Measurements from ENCODE around the gene ZNF561. TPM values are rescaled to one million over a fixed set of nuclear protein-coding genes. Genes with fewer than 3 reads are reported as not detected.
"Not testable (repeated sequence)": the region's sequence is repeated elsewhere in the genome, so short reads cannot be mapped to it uniquely, and the experiment has no call there.

The ZNF561 gene
- total RNA-seq, result 10 to 100 TPM; 28.6 to 49.1 TPM

DNA sequence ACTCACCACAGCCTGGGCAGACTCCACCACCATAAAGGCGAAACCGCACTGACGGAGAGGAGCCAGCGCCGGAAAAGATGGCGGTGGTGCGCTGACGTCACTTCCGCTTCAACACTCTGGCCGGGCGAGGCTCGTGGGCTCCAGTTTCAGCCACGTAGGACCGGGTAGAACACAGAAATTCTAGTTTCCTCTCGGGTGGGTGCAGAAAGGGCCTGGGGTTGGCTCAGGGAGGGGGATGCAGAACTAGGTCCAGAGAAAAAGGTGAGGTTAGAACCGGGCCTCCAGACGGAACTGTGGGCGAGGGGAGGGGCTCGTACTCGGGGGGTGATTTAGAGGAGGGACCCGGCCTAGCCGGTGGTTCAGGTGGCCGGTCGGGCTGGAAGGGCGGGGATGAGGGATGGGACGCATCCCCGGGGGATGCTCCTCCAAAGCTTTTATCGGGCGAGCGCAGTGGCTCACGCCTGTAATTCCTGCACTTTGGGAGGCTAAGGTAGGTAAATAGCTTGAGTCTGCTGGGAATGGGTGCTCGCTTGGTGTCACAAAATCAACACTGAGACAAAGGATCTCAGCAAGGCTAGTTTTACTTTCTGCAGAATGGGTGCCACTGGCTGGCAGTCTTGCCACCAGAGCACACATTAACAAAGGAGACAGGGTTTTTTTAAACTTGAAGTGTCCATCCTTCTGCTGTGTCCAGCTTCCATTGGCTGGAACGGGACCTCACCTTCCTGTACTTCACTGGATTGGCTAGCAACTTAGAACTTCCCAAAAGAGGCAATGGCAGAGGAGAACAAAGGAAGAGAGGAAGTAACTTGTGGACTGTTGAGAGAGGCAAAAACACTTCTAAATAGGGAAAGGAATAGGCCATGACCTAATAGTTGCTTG, at the start of gene ZNF561:
TSS of gene ZNF561 (minus strand) at position 77 of the 882 bp plus-strand sequence. CDS start 1,776 bp downstream, outside the sequence.
- Mint-ChIP-seq H3K9me3 (peaks cover 0 to 4% of the 10 kb centered on the region in 2 donors), H3K36me3 (peaks cover 31 to 42% of the 10 kb centered on the region in 2 donors), H3K27ac (peak within 1 kb of the TSS; percentile 99 to 100)
- ATAC-seq, result peak; percentile 90 to 93
- peak; percentile 81 to 93 for DNase-seq (ENCODE audit: low spot score in 2 of 2)

GRCh38 chr19:9668544-9668943, 47.5 kb upstream of the ZNF561 start:
- Mint-ChIP-seq H3K9me3 (peaks cover 31 to 55% of the 10 kb centered on the region in 2 donors), H3K36me3 (peaks cover 60 to 96% of the 10 kb centered on the region in 2 donors), H3K27ac (peak overlapping the region in 1 of 2 donors; percentile 6)
- DNase-seq (ENCODE audit: low spot score in 2 of 2), result no peak
- ATAC-seq, result no peak

DNA sequence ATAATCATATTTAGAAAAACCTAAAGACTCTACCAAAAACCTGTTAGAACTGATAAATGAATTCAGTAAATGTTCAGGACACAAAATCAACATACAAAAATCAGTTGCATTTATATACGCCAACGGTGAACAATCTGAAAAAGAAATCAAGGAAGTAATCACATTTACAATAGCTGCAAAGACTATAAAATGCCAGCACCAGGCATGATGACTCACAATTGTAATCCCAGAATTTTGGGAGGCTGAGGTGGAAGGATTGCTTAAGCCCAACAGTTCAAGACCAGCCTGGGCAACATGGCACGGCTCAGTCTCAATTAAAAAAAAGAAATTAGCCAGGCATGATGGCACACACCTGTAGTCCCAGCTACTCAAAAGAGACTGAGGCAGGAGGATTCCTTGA, 46.9 kb upstream of the ZNF561 start:
- no peak for DNase-seq (ENCODE audit: low spot score in 2 of 2)
- ATAC-seq, result no peak
- Mint-ChIP-seq H3K27ac (no peak overlapping the region), H3K9me3 (peaks cover 28 to 53% of the 10 kb centered on the region in 2 donors), H3K36me3 (peaks cover 56 to 94% of the 10 kb centered on the region in 2 donors)

DNA sequence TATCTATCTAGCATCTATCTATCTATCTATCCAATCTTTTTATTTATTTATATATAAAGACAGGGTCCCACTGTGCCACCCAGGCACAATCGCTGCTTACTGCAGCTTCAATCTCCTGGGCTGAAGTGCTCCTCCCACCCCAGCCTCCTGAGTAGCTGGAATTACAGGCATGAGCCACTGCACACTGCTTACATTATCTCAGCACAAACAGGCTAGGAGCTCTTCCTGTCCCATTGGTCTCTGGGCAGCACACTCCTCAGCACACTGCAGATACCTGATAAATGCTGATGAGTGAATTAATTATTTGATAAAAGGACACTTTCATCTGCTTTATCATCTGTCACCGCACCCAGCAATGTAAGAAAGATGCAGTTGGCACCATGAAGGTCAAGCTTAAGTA, 37.7 kb upstream of the ZNF561 start:
- Mint-ChIP-seq H3K36me3 (peaks cover 31 to 65% of the 10 kb centered on the region in 2 donors), H3K9me3 (peaks cover 4 to 5% of the 10 kb centered on the region in 2 donors), H3K27ac (no peak overlapping the region)
- ATAC-seq (no peak), DNase-seq (ENCODE audit: low spot score in 2 of 2) (no peak)

DNA sequence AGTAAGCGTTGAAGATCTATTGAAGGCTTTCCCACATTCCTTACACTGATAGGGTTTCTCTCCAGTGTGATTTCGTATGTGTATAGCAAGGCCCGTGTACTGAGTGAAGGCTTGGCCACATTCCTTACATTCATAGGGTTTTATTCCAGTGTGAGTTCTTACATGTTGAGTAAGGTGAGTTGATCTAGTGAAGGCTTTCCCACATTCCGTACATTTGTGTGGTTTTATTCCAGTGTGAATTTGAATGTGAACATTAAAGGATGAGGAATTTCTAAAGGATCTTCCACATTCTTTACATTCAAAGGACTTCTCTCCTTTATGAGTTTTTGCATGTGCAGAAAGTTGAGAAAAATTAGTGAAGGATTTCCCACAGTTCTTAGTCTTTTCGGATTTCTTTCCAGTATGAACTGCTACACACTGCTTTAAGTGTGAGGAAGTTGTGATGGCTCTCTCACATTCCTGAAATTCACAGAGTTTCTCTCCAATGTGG, 32.1 kb upstream of the ZNF561 start:
- not testable (repeated sequence) for H3K27ac Mint-ChIP-seq; ATAC-seq; DNase-seq (ENCODE audit: low spot score in 2 of 2)
- Mint-ChIP-seq H3K36me3 (peaks cover 66 to 96% of the 10 kb centered on the region in 2 donors), H3K9me3 (peaks cover 23 to 28% of the 10 kb centered on the region in 2 donors)

GRCh38 chr19:9651464-9651863, 30.4 kb upstream of the ZNF561 start:
- H3K36me3 Mint-ChIP-seq, result peaks cover 58 to 82% of the 10 kb centered on the region in 2 donors
- not testable (repeated sequence) for H3K27ac Mint-ChIP-seq; DNase-seq (ENCODE audit: low spot score in 2 of 2); ATAC-seq
- H3K9me3 Mint-ChIP-seq, result peaks cover 19 to 23% of the 10 kb centered on the region in 2 donors

GRCh38 chr19:9650345-9650744, 29.3 kb upstream of the ZNF561 start:
- ATAC-seq, result no peak
- H3K9me3 Mint-ChIP-seq, result peaks cover 19 to 23% of the 10 kb centered on the region in 2 donors

GRCh38 chr19:9645472-9645871, 24.4 kb upstream of the ZNF561 start:
- ATAC-seq (peak in 1 of 2 donors; percentile 37), DNase-seq (ENCODE audit: low spot score in 2 of 2) (no peak)
- Mint-ChIP-seq H3K27ac (no peak overlapping the region), H3K36me3 (peaks cover 28 to 39% of the 10 kb centered on the region in 2 donors), H3K9me3 (peaks cover 6 to 19% of the 10 kb centered on the region in 2 donors)

More at GRCh38 chr19:9650345-9650744, 29.3 kb upstream of the ZNF561 start:
- H3K36me3 Mint-ChIP-seq, result peaks cover 54 to 79% of the 10 kb centered on the region in 2 donors
- H3K27ac Mint-ChIP-seq, result no peak overlapping the region
- no peak for DNase-seq (ENCODE audit: low spot score in 2 of 2)

DNA sequence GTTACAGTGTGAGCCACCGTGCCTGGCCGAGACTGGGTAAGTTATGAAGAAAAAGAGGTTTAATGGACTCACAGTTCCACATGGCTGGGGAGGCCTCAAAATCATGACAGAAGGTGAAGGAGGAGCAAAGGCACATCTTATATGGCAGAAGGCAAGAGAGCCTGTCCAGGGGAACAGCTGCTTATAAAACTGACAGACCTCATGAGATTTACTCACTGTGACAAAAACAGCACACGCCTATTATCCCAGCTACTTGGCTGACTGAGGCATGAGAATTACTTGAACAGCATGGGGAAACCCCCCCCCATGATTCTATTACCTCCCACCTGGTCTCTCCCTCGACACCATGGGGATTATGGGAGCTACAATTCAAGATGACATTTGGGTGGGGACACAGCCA, 23.4 kb upstream of the ZNF561 start:
- DNase-seq (ENCODE audit: low spot score in 2 of 2) (no peak), ATAC-seq (no peak)
- Mint-ChIP-seq H3K9me3 (peaks cover 6 to 18% of the 10 kb centered on the region in 2 donors), H3K27ac (no peak overlapping the region), H3K36me3 (peaks cover 22 to 29% of the 10 kb centered on the region in 2 donors)

DNA sequence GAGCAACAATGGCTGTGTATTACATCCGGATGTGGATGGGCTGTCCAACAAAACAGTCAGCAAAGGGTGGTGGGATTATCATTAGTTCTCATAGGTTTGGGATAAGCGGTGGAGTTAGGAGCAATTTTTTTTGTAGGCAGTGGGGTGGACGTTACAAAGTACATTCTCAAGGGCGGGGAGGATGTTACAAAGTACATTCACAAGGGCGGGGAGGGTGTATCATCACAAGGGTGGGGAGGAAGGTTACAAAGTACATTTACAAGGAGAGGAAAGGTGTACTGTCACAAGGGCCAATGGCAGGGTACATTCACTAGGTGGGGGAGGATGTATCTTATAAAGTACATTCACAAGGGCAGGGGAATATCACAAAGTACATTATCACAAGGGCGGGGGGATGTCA, 20.8 kb upstream of the ZNF561 start:
- Mint-ChIP-seq H3K36me3 (peaks cover 17% of the 10 kb centered on the region in 2 donors), H3K9me3 (peaks cover 6 to 18% of the 10 kb centered on the region in 2 donors), H3K27ac (no peak overlapping the region)
- ATAC-seq, result no peak
- DNase-seq (ENCODE audit: low spot score in 2 of 2), result no peak

DNA sequence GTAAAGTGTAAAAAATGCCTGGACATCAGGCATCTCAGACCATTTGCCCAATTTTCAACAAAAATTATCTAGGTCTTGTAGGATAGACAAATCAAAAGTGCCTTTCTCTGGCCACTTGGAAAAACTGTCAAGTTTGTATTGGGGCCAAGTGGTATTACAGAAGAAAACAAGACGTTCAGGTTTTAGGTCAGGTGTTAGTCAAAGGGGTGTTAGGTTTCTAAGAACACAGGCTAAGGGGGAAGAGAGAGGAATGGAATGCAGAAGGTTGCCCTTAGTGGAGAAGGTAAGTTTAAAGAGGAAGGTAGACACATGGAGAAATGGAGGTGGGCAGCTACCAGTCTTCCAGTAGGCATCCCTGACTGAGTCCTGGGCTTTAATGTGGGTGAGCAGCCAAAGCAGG, 19.9 kb upstream of the ZNF561 start:
- no peak for ATAC-seq
- no peak for DNase-seq (ENCODE audit: low spot score in 2 of 2)
- Mint-ChIP-seq H3K27ac (no peak overlapping the region), H3K9me3 (peaks cover 6 to 18% of the 10 kb centered on the region in 2 donors), H3K36me3 (peaks cover 12 to 17% of the 10 kb centered on the region in 2 donors)

DNA sequence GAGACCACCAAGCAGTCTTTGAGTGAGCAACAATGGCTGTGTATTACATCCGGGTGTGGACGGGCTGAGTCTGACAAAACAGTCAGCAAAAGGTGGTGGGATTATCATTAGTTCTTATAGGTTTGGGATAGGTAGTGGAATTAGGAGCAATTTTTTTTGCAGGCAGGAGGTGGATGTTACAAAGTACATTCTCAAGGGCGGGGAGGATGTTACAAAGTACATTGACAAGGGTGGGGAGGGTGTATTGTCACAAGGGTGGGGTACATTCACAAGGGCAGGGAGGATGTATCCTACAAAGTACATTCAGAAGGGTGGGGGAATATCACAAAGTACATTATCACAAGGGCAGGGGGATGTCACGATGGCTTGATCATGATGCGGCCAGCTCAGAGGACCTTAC, 15.0 kb upstream of the ZNF561 start:
- H3K9me3 Mint-ChIP-seq, result peaks cover 2 to 9% of the 10 kb centered on the region in 2 donors
- H3K27ac Mint-ChIP-seq, result no peak overlapping the region
- DNase-seq (ENCODE audit: low spot score in 2 of 2) (no peak), ATAC-seq (no peak)
- H3K36me3 Mint-ChIP-seq, result peaks cover 9 to 11% of the 10 kb centered on the region in 2 donors

DNA sequence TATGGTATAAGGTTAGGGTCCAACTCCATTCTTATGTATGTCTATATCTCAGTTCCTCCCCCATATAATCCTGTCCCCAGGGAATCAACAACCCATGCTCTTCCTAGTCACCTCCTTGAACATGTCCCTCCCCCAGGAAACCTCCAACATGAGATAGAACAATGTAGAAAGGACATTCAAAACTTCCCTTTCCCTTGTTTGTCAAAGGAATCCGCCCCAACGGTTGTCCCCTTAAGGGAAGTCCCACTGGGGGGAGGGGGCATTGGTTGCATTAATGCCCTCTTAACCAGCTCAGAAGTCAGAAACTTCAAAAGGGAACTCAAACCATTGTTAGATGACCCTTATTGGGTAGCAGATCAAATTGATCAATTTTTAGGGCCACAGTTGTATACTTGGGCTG, 6.8 kb upstream of the ZNF561 start:
- H3K9me3 Mint-ChIP-seq, result no peaks in the 10 kb centered on the region
- H3K27ac Mint-ChIP-seq, result peak overlapping the region in 1 of 2 donors; percentile 10
- DNase-seq (ENCODE audit: low spot score in 2 of 2) (no peak), ATAC-seq (no peak)
- peaks cover 0 to 7% of the 10 kb centered on the region in 2 donors for H3K36me3 Mint-ChIP-seq

GRCh38 chr19:9622531-9622930, 1.5 kb upstream of the ZNF561 start:
- ATAC-seq (no peak), DNase-seq (ENCODE audit: low spot score in 2 of 2) (no peak)
- peak overlapping the region in 1 of 2 donors; percentile 99 for H3K27ac Mint-ChIP-seq
- peaks cover 0 to 4% of the 10 kb centered on the region in 2 donors for H3K9me3 Mint-ChIP-seq
- H3K36me3 Mint-ChIP-seq, result peaks cover 30 to 32% of the 10 kb centered on the region in 2 donors

GRCh38 chr19:9620842-9621155, 233 bp downstream of the ZNF561 start:
- H3K9me3 Mint-ChIP-seq, result peaks cover 0 to 4% of the 10 kb centered on the region in 2 donors
- peaks cover 31 to 45% of the 10 kb centered on the region in 2 donors for H3K36me3 Mint-ChIP-seq
- DNase-seq (ENCODE audit: low spot score in 2 of 2), result no peak
- ATAC-seq, result no peak
- peak overlapping the region; percentile 99 to 100 for H3K27ac Mint-ChIP-seq

- H3K27ac Mint-ChIP-seq, result peak overlapping the region in 1 of 2 donors; percentile 58
- H3K9me3 Mint-ChIP-seq, result peaks cover 4 to 6% of the 10 kb centered on the region in 2 donors
- DNase-seq (ENCODE audit: low spot score in 2 of 2) (no peak), ATAC-seq (peak; percentile 56 to 86)
- peaks cover 57 to 83% of the 10 kb centered on the region in 2 donors for H3K36me3 Mint-ChIP-seq
Measured at GRCh38 chr19:9615844-9616243, 5.2 kb downstream of the ZNF561 start.

DNA sequence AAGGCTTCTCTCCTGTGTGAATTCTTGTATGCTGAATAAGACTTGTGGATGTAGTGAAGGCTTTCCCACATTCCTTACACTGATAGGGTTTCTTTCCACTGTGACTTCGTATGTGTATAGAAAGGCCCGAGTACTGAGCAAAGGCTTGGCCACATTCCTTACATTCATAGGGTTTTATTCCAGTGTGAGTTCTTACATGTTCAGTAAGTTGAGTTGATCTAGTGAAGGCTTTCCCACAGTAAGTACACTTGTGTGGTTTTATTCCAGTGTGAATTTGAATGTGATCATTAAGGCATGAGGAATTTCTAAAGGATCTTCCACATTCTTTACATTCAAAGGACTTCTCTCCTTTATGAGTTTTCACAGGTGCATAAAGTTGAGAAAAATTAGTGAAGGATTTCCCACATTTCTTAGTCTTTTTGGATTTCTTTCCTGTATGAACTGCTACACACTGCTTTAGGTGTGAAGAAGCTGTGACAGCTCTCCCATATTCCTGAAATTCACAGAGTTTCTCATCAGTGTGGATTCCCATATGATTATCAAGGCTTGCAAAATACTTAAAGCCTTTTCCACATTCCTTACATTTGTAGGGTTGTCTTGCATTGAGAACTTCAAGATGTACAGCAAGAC, 10.4 kb downstream of the ZNF561 start:
- ATAC-seq (no peak), DNase-seq (ENCODE audit: low spot score in 2 of 2) (no peak)
- H3K27ac Mint-ChIP-seq, result no peak overlapping the region
- peaks cover 67 to 85% of the 10 kb centered on the region in 2 donors for H3K36me3 Mint-ChIP-seq
- H3K9me3 Mint-ChIP-seq, result peaks cover 30 to 32% of the 10 kb centered on the region in 2 donors
